ENCODE measurements around the gene TMEM123. TPM values are rescaled to one million over a fixed set of nuclear protein-coding genes. Genes with fewer than 3 reads are reported as not detected.

The TMEM123 gene
- total and polyA plus RNA-seq, 7 donors: 37.2 to 232 (median 140) TPM

GRCh38 chr11:102406099-102406498 is 46.5 kb downstream of the TMEM123 start:
- TF ChIP-seq, protein P1, sequence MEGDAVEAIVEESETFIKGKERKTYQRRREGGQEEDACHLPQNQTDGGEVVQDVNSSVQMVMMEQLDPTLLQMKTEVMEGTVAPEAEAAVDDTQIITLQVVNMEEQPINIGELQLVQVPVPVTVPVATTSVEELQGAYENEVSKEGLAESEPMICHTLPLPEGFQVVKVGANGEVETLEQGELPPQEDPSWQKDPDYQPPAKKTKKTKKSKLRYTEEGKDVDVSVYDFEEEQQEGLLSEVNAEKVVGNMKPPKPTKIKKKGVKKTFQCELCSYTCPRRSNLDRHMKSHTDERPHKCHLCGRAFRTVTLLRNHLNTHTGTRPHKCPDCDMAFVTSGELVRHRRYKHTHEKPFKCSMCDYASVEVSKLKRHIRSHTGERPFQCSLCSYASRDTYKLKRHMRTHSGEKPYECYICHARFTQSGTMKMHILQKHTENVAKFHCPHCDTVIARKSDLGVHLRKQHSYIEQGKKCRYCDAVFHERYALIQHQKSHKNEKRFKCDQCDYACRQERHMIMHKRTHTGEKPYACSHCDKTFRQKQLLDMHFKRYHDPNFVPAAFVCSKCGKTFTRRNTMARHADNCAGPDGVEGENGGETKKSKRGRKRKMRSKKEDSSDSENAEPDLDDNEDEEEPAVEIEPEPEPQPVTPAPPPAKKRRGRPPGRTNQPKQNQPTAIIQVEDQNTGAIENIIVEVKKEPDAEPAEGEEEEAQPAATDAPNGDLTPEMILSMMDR (IDR thresholded peaks at IDR 0.05): no peak
- TF ChIP-seq POLR2AphosphoS5 (IDR thresholded peaks at IDR 0.05) (no peak), POLR2A (IDR thresholded peaks at IDR 0.05) (no peak), EP300 (IDR thresholded peaks at IDR 0.05) (no peak)
- intact Hi-C loops (cut with DNase I): loop anchor here (10.0 kb wide), 1 partner anchor 51 kb away; no protein-coding TSS in a partner anchor
- H3K4me1 ChIP-seq: peaks cover 0 to 40% (median 25%) of the 10 kb centered on the region in 4 donors
- no peaks in the 10 kb centered on the region for H3K27me3 ChIP-seq
- WGBS, 2 donors: 97 to 99% methylated on average over 2 of the region's 2 CpGs
- H3K9me3 ChIP-seq: no peaks in the 10 kb centered on the region
- peaks cover 8 to 11% (median 10%) of the 10 kb centered on the region in 4 donors for H3K36me3 ChIP-seq
- H3K4me3 ChIP-seq: no peak overlapping the region
- no peak overlapping the region for H3K27ac ChIP-seq
- no peak for DNase-seq

- Histone ChIP-seq H3K36me3 (peaks cover 8 to 17% (median 16%) of the 10 kb centered on the region in 4 donors), H3K4me3 (no peak overlapping the region), H3K27ac (no peak overlapping the region), H3K4me1 (peaks cover 0 to 34% (median 20%) of the 10 kb centered on the region in 4 donors), H3K9me3 (no peaks in the 10 kb centered on the region), H3K27me3 (no peaks in the 10 kb centered on the region)
- TF ChIP-seq, protein P1 (IDR thresholded peaks at IDR 0.05): no peak
- TF ChIP-seq POLR2AphosphoS5 (IDR thresholded peaks at IDR 0.05) (no peak), POLR2A (IDR thresholded peaks at IDR 0.05) (no peak), EP300 (IDR thresholded peaks at IDR 0.05) (no peak)
- no peak for DNase-seq
- WGBS, 2 donors: 83 to 92% methylated on average over 5 of the region's 5 CpGs
- intact Hi-C loops (cut with DNase I): loop anchor here (10.0 kb wide), 1 partner anchor 51 kb away; no protein-coding TSS in a partner anchor
Observed at GRCh38 chr11:102405501-102405900, 47.1 kb downstream of the TMEM123 start.

DNA sequence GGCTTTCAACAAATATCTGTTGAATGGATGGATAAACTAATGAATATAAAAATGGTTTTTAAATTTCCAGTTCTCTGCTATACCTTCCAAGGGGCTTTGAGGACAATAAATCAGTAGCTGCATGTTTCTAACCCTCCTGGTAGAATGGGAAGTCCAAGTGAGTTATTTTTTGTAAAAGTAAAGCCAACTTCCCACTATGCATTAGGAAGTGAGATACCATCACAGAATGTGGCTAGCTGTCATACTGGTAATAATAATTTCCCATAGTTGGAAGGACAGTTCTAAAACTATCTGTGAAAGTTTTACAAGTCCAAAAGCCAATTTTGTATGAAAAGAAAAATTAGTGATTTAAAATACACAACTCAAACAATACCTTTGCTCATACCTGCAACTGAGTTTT is 50.0 kb downstream of the TMEM123 start:
- Histone ChIP-seq H3K4me1 (peaks cover 0 to 22% (median 12%) of the 10 kb centered on the region in 4 donors), H3K27me3 (no peaks in the 10 kb centered on the region), H3K9me3 (no peaks in the 10 kb centered on the region), H3K27ac (no peak overlapping the region), H3K4me3 (no peak overlapping the region), H3K36me3 (peaks cover 8 to 40% (median 29%) of the 10 kb centered on the region in 4 donors)
- DNase-seq: no peak
- TF ChIP-seq POLR2AphosphoS5 (IDR thresholded peaks at IDR 0.05) (no peak), EP300 (IDR thresholded peaks at IDR 0.05) (no peak), POLR2A (IDR thresholded peaks at IDR 0.05) (no peak)
- TF ChIP-seq, protein P1 (IDR thresholded peaks at IDR 0.05): no peak
- intact Hi-C loops (cut with DNase I): loop anchor here (10.0 kb wide), 1 partner anchor 48 kb away; no protein-coding TSS in a partner anchor

- TF ChIP-seq POLR2AphosphoS5 (IDR thresholded peaks at IDR 0.05) (no peak), EP300 (IDR thresholded peaks at IDR 0.05) (no peak), POLR2A (IDR thresholded peaks at IDR 0.05) (no peak)
- TF ChIP-seq, protein P1 (IDR thresholded peaks at IDR 0.05): no peak
- no peak overlapping the region for H3K4me3 ChIP-seq
- DNase-seq: no peak
- H3K9me3 ChIP-seq: no peaks in the 10 kb centered on the region
- peaks cover 0 to 22% (median 12%) of the 10 kb centered on the region in 4 donors for H3K4me1 ChIP-seq
- H3K27ac ChIP-seq: no peak overlapping the region
- WGBS, 2 donors: 94 to 96% methylated on average over 3 of the region's 3 CpGs
- H3K27me3 ChIP-seq: no peaks in the 10 kb centered on the region
- intact Hi-C loops (cut with DNase I): loop anchor here (10.0 kb wide), 1 partner anchor 47 kb away; no protein-coding TSS in a partner anchor
- H3K36me3 ChIP-seq: peaks cover 8 to 40% (median 29%) of the 10 kb centered on the region in 4 donors
Observed at GRCh38 chr11:102401905-102402304, 50.7 kb downstream of the TMEM123 start.

DNA sequence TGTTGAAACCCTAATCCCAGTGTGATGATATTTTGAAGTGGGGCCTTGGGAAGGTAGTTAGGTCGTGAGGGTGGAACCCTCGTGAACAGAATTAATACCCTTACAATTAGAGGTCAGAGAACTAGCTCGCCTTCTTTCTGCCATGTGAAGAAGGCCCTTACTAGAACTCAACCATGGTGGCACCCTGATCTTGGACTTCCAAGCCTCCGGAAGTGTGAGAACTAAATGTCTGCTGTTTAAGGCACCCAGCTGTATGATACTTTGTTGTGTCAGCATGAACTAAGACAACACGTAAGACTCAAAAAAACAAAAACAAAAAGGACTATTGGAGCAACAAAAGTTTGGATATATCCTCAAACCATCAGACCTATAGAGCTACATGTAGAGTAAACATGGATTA is 52.0 kb downstream of the TMEM123 start:
- no peaks in the 10 kb centered on the region for H3K27me3 ChIP-seq
- TF ChIP-seq POLR2A (IDR thresholded peaks at IDR 0.05) (no peak), EP300 (IDR thresholded peaks at IDR 0.05) (no peak), POLR2AphosphoS5 (IDR thresholded peaks at IDR 0.05) (no peak)
- TF ChIP-seq, protein P1 (IDR thresholded peaks at IDR 0.05): no peak
- no peak for DNase-seq
- H3K27ac ChIP-seq: no peak overlapping the region
- peaks cover 0 to 22% (median 12%) of the 10 kb centered on the region in 4 donors for H3K4me1 ChIP-seq
- no peak overlapping the region for H3K4me3 ChIP-seq
- peaks cover 8 to 40% (median 29%) of the 10 kb centered on the region in 4 donors for H3K36me3 ChIP-seq
- intact Hi-C loops (cut with DNase I): loop anchor here (10.0 kb wide), 1 partner anchor 46 kb away; no protein-coding TSS in a partner anchor
- no peaks in the 10 kb centered on the region for H3K9me3 ChIP-seq
- WGBS, 2 donors: 93 to 94% methylated on average over 5 of the region's 5 CpGs

Measured in sigmoid colon (tissue), 7 donors.